Endothelial cell of umbilical vein (primary cell): ENCODE measurements around the gene FEZF2.

Source experiments
- CTCF ChIP-seq, 2 donors: IDR thresholded peaks; 1 replicate in 1 of 2; 2 replicates in 1 of 2; pipeline ENCODE4 v1.5.1; 2011; ENCODE audit warnings: low read length in 2 of 2, mild to moderate bottlenecking in 2 of 2, moderate library complexity in 2 of 2, control low read depth in 1 of 2, inconsistent platforms in 1 of 2, low read depth in 1 of 2; ENCODE audit not compliant: insufficient read depth in 1 of 2; ENCODE audit errors: extremely low read depth in 1 of 2
- JUN ChIP-seq: IDR thresholded peaks from 2 replicates; pipeline ENCODE4 v1.6.1; 2011; ENCODE audit warnings: borderline replicate concordance, low read depth; ENCODE audit not compliant: insufficient read length, insufficient read depth
- MAX ChIP-seq: IDR thresholded peaks from 2 replicates; pipeline ENCODE4 v1.6.1; 2011; ENCODE audit not compliant: insufficient read depth, insufficient read length
- POLR2A ChIP-seq: IDR thresholded peaks from 2 replicates; pipeline ENCODE4 v1.6.1; 2012; ENCODE audit warnings: low read depth, mild to moderate bottlenecking, control low read depth, low read length

DNA sequence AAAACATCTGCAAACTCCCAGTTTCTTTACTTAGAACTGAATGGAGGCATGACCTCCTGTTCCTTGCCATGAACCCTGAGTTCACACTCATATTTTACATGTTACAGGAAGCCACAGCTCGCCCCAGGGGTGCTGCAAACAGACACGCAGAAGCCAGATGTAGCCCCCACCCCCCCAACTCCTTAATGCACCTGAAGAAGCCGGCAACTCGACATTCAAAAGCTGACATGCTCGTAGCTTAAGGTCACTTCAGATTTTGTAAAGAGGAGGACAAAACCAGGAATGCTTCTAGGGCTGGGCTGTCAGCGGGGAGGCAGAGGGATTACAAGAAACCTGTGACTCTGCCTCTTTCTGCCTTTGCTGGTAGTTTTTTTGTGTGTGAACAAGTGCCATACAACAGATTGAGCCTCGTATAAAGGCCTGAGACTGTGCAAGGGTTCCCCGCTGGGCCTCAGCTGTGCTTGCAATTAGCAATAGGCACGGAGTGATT lies 42.0 kb upstream of the FEZF2 start:
- TF ChIP-seq CTCF (IDR thresholded peaks at IDR 0.05; ENCODE audit: extremely low read depth in 1 of 2, insufficient read depth in 1 of 2, low read depth in 1 of 2, low read length in 2 of 2): no peak
- TF ChIP-seq POLR2A: no peak
- no peak for TF ChIP-seq MAX
- TF ChIP-seq JUN: no peak
